D721Med (cell line): ENCODE measurements around the gene ZNF420.
"Not testable (repeated sequence)": the region's sequence is repeated elsewhere in the genome, so short reads cannot be mapped to it uniquely, and the experiment has no call there.

ENCODE experiments used
- DNase-seq: peaks from one replicate; pipeline ENCODE4 v3.0.0; 2011; ENCODE audit warnings: low spot score; ENCODE audit not compliant: insufficient read length
- FAIRE-seq: peaks from 2 replicates; lab custom pipeline; 2011; peaks lifted over from hg19 to GRCh38; lab: Jason Lieb, UNC
- CTCF ChIP-seq: IDR thresholded peaks from 2 replicates; pipeline ENCODE4 v1.5.1; 2012; ENCODE audit warnings: mild to moderate bottlenecking, control low read depth; ENCODE audit not compliant: insufficient read depth; ENCODE audit errors: missing control alignments

ZNF420 gene

GRCh38 chr19:37074819-37075362 lies 3.3 kb upstream of the ZNF420 start:
- FAIRE-seq (peak; percentile 32), DNase-seq (no peak)
- TF ChIP-seq CTCF, result no peak

GRCh38 chr19:37076524-37076923 lies 1.7 kb upstream of the ZNF420 start:
- not testable (repeated sequence) for FAIRE-seq, DNase-seq

- TF ChIP-seq CTCF, result no peak
- FAIRE-seq (peak; percentile 63), DNase-seq (no peak)
These were observed 716 bp upstream of the ZNF420 start for GRCh38 chr19:37077501-37077933.

GRCh38 chr19:37078717-37079032 lies 442 bp downstream of the ZNF420 start:
- no peak for FAIRE-seq
- DNase-seq, result no peak
- TF ChIP-seq CTCF, result no peak

GRCh38 chr19:37079238-37079637 lies 1.0 kb downstream of the ZNF420 start:
- FAIRE-seq (no peak), DNase-seq (no peak)
- no peak for TF ChIP-seq CTCF

- no peak for TF ChIP-seq CTCF
- DNase-seq (no peak), FAIRE-seq (no peak)
These were observed 4.1 kb downstream of the ZNF420 start for GRCh38 chr19:37082307-37082706.

- FAIRE-seq, result no peak
- TF ChIP-seq CTCF, result no peak
- DNase-seq, result no peak
These were observed 8.9 kb downstream of the ZNF420 start for GRCh38 chr19:37087110-37087509.

GRCh38 chr19:37095859-37096258 lies 17.6 kb downstream of the ZNF420 start:
- TF ChIP-seq CTCF, result no peak
- DNase-seq, result no peak

More at GRCh38 chr19:37095859-37096258, 17.6 kb downstream of the ZNF420 start:
- FAIRE-seq, result no peak
